ENCODE measurements around the gene DNAJC16. TPM values are rescaled to one million over a fixed set of nuclear protein-coding genes. Genes with fewer than 3 reads are reported as not detected.

Gene DNAJC16
- total RNA-seq, 1 experiment from 2014 or later, result 9.2 TPM

DNA sequence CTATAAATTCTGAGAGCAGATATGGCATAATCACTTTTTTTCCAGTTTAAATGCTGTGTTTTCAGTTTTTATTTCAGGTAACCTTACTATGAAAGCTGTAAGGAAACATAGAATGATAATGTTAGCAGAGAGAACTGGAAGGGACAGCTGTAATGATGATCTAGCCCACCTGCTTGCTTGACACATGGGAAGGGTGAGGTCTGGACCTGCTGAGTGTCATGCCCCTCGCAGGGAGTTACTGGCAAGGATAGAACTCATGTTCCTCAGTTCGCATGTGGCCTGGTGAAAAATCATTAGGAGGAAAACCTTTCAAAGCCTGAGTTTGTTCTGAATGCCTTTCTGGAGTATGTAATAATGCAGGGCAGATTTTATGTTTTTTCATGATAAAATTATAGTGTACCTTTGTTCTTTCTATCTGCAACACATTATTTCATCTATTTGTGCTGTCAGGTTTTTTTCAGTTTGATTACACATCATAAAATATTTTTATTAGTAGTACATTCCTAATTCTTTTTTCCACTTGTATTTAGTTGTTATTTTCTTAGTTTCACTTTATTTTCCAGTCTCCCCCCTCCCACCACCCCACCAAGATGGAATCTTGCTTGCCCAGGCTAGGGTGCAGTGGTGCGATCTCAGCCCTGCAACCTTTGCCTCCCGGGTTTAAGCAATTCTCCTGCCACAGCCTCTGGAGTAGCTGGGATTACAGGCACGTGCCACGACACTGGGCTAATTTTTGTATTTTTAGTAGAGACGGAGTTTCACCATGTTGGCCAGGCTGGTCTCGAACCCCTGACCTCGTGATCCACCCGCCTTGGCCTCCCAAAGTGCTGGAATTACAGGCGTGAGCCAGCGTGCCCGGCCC lies 98.6 kb downstream of the DNAJC16 start:
- Histone ChIP-seq H3K36me3 (ENCODE audit: low read depth, low read length) (peaks cover 28% of the 10 kb centered on the region), H3F3A (ENCODE audit: low read length, unreplicated experiment) (peaks cover 4% of the 10 kb centered on the region), H3K4me1 (ENCODE audit: insufficient read depth, low read length) (peaks cover 13% of the 10 kb centered on the region), H3K79me2 (ENCODE audit: low read length) (peaks cover 79% of the 10 kb centered on the region), H3K9ac (ENCODE audit: low read length) (no peak overlapping the region), H3K27ac (ENCODE audit: low read length) (no peak overlapping the region), H3K4me2 (ENCODE audit: low read length) (no peak overlapping the region), H3K27me3 (ENCODE audit: low read length) (no peaks in the 10 kb centered on the region), H3K9me3 (ENCODE audit: low read length) (no peaks in the 10 kb centered on the region), H2AFZ (ENCODE audit: low read length) (no peak overlapping the region), H3K9me2 (replicated peaks; ENCODE audit: low read length) (no peaks in the 10 kb centered on the region), H4K20me1 (ENCODE audit: low read length) (peaks cover 42% of the 10 kb centered on the region), H3K4me3 (ENCODE audit: low read length) (no peak overlapping the region)
- CTCF ChIA-PET, result no interaction called here
- DNase-seq (no peak), ATAC-seq (no peak)
- intact Hi-C loops (cut with micrococcal nuclease), result no loop called here
- BruUV-seq (replicated peaks), result no TSS peak
- no peak for TF ChIP-seq EZH2 (IDR thresholded peaks at IDR 0.05; ENCODE audit: low read length, unreplicated experiment)
- TF ChIP-seq, protein P1, sequence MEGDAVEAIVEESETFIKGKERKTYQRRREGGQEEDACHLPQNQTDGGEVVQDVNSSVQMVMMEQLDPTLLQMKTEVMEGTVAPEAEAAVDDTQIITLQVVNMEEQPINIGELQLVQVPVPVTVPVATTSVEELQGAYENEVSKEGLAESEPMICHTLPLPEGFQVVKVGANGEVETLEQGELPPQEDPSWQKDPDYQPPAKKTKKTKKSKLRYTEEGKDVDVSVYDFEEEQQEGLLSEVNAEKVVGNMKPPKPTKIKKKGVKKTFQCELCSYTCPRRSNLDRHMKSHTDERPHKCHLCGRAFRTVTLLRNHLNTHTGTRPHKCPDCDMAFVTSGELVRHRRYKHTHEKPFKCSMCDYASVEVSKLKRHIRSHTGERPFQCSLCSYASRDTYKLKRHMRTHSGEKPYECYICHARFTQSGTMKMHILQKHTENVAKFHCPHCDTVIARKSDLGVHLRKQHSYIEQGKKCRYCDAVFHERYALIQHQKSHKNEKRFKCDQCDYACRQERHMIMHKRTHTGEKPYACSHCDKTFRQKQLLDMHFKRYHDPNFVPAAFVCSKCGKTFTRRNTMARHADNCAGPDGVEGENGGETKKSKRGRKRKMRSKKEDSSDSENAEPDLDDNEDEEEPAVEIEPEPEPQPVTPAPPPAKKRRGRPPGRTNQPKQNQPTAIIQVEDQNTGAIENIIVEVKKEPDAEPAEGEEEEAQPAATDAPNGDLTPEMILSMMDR (conservative IDR thresholded peaks at IDR 0.05; ENCODE audit: low read depth, low read length), result no peak
- POLR2A ChIA-PET (ENCODE audit: unreplicated experiment), result no interaction called here

Other genes with a start within 250 kb of the DNAJC16 start
- 192 and 271 TPM in 2 replicates for gene EFHD2, start 117.0 kb upstream of the DNAJC16 start, total RNA-seq (2014; rRNA removed)
- gene CTRC, start 88.4 kb upstream of the DNAJC16 start, total RNA-seq (2014; rRNA removed), result 0.18 TPM in 1 of 2 replicates, not detected in the other
- gene CELA2A, start 70.1 kb upstream of the DNAJC16 start, total RNA-seq (2014; rRNA removed), result not detected in 2 replicates
- gene CELA2B, start 50.7 kb upstream of the DNAJC16 start, total RNA-seq (2014; rRNA removed), result not detected in 2 replicates
- gene CASP9, start 2.6 kb upstream of the DNAJC16 start, total RNA-seq (2014; rRNA removed), result 8.0 and 14.0 TPM in 2 replicates
- gene AGMAT, start 58.2 kb downstream of the DNAJC16 start, total RNA-seq (2014; rRNA removed), result 8.2 and 9.4 TPM in 2 replicates
- gene DDI2, start 90.6 kb downstream of the DNAJC16 start, total RNA-seq (2014; rRNA removed), result 15.0 and 22.0 TPM in 2 replicates
- 31.3 and 44.6 TPM in 2 replicates for gene PLEKHM2, start 157.5 kb downstream of the DNAJC16 start, total RNA-seq (2014; rRNA removed)
- gene SLC25A34, start 209.4 kb downstream of the DNAJC16 start, total RNA-seq (2014; rRNA removed), result 0.44 and 2.6 TPM in 2 replicates
- gene TMEM82, start 215.7 kb downstream of the DNAJC16 start, total RNA-seq (2014; rRNA removed), result not detected in 2 replicates
- gene FBLIM1, start 231.9 kb downstream of the DNAJC16 start, total RNA-seq (2014; rRNA removed), result 74.1 and 90.0 TPM in 2 replicates

All from PC-3 (cell line).